ENCODE results near the gene NCK2.

DNA sequence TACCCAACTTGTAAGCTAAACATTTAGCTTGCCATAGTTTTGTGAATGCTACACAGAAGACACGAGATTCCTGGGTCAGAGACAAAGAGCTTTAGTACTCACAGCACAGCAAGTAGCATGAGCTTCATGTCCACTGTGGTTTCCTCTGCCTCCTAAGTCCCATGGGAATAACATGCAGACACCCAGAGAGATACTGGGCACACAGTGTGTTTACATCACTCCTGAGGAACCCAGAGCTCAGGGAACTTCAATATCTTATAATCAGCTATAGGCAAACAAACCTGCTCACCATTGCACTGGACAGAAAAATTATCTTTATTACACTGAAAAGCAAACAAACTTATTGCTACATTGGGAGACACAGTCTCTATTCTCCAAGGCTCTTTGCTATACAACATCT, 14.5 kb upstream of the NCK2 start:
- TF ChIP-seq, protein P1, sequence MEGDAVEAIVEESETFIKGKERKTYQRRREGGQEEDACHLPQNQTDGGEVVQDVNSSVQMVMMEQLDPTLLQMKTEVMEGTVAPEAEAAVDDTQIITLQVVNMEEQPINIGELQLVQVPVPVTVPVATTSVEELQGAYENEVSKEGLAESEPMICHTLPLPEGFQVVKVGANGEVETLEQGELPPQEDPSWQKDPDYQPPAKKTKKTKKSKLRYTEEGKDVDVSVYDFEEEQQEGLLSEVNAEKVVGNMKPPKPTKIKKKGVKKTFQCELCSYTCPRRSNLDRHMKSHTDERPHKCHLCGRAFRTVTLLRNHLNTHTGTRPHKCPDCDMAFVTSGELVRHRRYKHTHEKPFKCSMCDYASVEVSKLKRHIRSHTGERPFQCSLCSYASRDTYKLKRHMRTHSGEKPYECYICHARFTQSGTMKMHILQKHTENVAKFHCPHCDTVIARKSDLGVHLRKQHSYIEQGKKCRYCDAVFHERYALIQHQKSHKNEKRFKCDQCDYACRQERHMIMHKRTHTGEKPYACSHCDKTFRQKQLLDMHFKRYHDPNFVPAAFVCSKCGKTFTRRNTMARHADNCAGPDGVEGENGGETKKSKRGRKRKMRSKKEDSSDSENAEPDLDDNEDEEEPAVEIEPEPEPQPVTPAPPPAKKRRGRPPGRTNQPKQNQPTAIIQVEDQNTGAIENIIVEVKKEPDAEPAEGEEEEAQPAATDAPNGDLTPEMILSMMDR (IDR thresholded peaks at IDR 0.05; ENCODE audit: poor library complexity), result no peak
- no peak for TF ChIP-seq EZH2phosphoT487 (IDR thresholded peaks at IDR 0.05; ENCODE audit: low read depth, severe bottlenecking, unreplicated experiment)
